ENCODE measurements around the gene ANKRD45. TPM values are rescaled to one million over a fixed set of nuclear protein-coding genes. Genes with fewer than 3 reads are reported as not detected.
A peak's percentile ranks its signal among the peaks of the same experiment; 100 is the strongest.

The ANKRD45 gene
- total RNA-seq (2016; rRNA removed; fragmentation: Illumina TruSeq; extraction: Trizol) (not detected in 2 replicates), polyA plus RNA-seq (2011; rRNA removed) (not detected in 2 replicates), polyA minus RNA-seq (2011; rRNA and poly(A)+ RNA removed; ENCODE audit: low replicate concordance) (not detected in 2 replicates), Bru-seq, nascent RNA (not detected), BruChase-seq, experiment 1, labeled RNA remaining after a 6-hour chase (percentile 35 among the genes with signal in this experiment), BruChase-seq, experiment 2, labeled RNA remaining after a 2-hour chase (not detected)
- not detected in 2 replicates for total RNA-seq (2016; cell fraction: cytosol; rRNA removed; fragmentation: Illumina TruSeq; extraction: Trizol; ENCODE audit: low read depth)
- not detected in 2 replicates for total RNA-seq (2016; cell fraction: insoluble cytoplasmic fraction; rRNA removed; fragmentation: Illumina TruSeq; extraction: Trizol)
- not detected in 2 replicates for total RNA-seq (2016; cell fraction: membrane; rRNA removed; fragmentation: Illumina TruSeq; extraction: Trizol)
- not detected in 2 replicates for total RNA-seq (2016; cell fraction: nucleus; rRNA removed; fragmentation: Illumina TruSeq; extraction: Trizol)
- polyA plus RNA-seq (2011; cell fraction: cytosol; rRNA removed), result not detected in 2 replicates
- not detected in 2 replicates for polyA plus RNA-seq (2011; cell fraction: nucleus; rRNA removed)
- polyA plus RNA-seq (2012), result not detected in 2 replicates
- polyA plus RNA-seq (2016; cell fraction: cytosol; fragmentation: Illumina TruSeq; extraction: Trizol; ENCODE audit: low read depth), result not detected in 2 replicates
- not detected in 2 replicates for polyA plus RNA-seq (2016; cell fraction: insoluble cytoplasmic fraction; fragmentation: Illumina TruSeq; extraction: Trizol; ENCODE audit: low read depth)
- polyA plus RNA-seq (2016; cell fraction: membrane; fragmentation: Illumina TruSeq; extraction: Trizol; ENCODE audit: low read depth), result not detected in 2 replicates
- not detected in 2 replicates for polyA plus RNA-seq (2016; cell fraction: nucleus; fragmentation: Illumina TruSeq; extraction: Trizol; ENCODE audit: insufficient read depth, low read depth)
- polyA minus RNA-seq (2011; cell fraction: cytosol; rRNA and poly(A)+ RNA removed), result not detected in 2 replicates
- not detected in 2 replicates for polyA minus RNA-seq (2011; cell fraction: nucleus; rRNA and poly(A)+ RNA removed)
- long read RNA-seq, experiment 1, result 0 reads
- long read RNA-seq, experiment 2, result 0 reads

GRCh38 chr1:173669491-173669941, at the start of gene ANKRD45:
Gene ANKRD45, minus strand, starts transcription at chr1:173669851. Its CDS starts 10,433 bp downstream, at chr1:173659418.
- Histone ChIP-seq H3K4me1 (ENCODE audit: insufficient read depth, low read length) (no peaks in the 10 kb centered on the region), H3K27ac (ENCODE audit: extremely low read length, insufficient read depth, low read length) (no peak within 1 kb of the TSS), H3K9me3 (ENCODE audit: low read length) (no peaks in the 10 kb centered on the region), H3K27me3 (ENCODE audit: control insufficient read depth in 1 of 2, insufficient read depth in 2 of 2, low read length in 2 of 2) (peaks cover 1 to 33% of the 10 kb centered on the region in 2 experiments; a peak in 3 of 5 replicates), H3K79me2 (ENCODE audit: insufficient read depth, low read length) (no peaks in the 10 kb centered on the region), H3K4me3 (replicated peaks in 1 of 3; ENCODE audit: insufficient read depth in 1 of 3, low read depth in 2 of 3, low read length in 3 of 3) (peak within 1 kb of the TSS; percentile 3 to 57 (median 30); a peak in 2 of 6 replicates), H3K36me3 (replicated peaks in 1 of 2; ENCODE audit: control insufficient read depth in 1 of 2, insufficient read depth in 2 of 2, low read length in 2 of 2) (no peaks in the 10 kb centered on the region), H3K9ac (ENCODE audit: insufficient read depth, low read depth, low read length) (no peak within 1 kb of the TSS), H2AFZ (ENCODE audit: low read length) (no peak within 1 kb of the TSS), H3K4me2 (ENCODE audit: low read depth, low read length) (peak within 1 kb of the TSS; percentile 61), H4K20me1 (ENCODE audit: insufficient read depth, low read length) (no peaks in the 10 kb centered on the region)
- CTCF ChIA-PET (ENCODE audit: low intra/inter-chr PET ratio, low total read pairs), result no interaction called here
- peak; percentile 68 for ATAC-seq
- no peak for DNase-seq (ENCODE audit: low spot score)
- in situ Hi-C loops (cut with HindIII; ENCODE audit: extremely low pct_ligation_motif_present, low pct_unique_long_range_greater_than_20kb), result no loop called here
- intact Hi-C loops (cut with micrococcal nuclease; ENCODE audit: unreplicated experiment), result no loop called here
- BruUV-seq (replicated peaks), result no TSS peak
- 9% methylated on average over 26 of the region's 33 CpGs for WGBS (ENCODE audit: low lambda C conversion rate)
- FAIRE-seq, result no peak
- POLR2A ChIA-PET, result no interaction called here
- TF ChIP-seq, protein P1, sequence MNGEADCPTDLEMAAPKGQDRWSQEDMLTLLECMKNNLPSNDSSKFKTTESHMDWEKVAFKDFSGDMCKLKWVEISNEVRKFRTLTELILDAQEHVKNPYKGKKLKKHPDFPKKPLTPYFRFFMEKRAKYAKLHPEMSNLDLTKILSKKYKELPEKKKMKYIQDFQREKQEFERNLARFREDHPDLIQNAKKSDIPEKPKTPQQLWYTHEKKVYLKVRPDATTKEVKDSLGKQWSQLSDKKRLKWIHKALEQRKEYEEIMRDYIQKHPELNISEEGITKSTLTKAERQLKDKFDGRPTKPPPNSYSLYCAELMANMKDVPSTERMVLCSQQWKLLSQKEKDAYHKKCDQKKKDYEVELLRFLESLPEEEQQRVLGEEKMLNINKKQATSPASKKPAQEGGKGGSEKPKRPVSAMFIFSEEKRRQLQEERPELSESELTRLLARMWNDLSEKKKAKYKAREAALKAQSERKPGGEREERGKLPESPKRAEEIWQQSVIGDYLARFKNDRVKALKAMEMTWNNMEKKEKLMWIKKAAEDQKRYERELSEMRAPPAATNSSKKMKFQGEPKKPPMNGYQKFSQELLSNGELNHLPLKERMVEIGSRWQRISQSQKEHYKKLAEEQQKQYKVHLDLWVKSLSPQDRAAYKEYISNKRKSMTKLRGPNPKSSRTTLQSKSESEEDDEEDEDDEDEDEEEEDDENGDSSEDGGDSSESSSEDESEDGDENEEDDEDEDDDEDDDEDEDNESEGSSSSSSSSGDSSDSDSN (CRISPR knock-in tag; IDR thresholded peaks at IDR 0.05), result no peak
- TF ChIP-seq PTBP1 (IDR thresholded peaks at IDR 0.05; ENCODE audit: low read depth, low read length, poor library complexity, severe bottlenecking) (no peak), ZNF367 (CRISPR knock-in tag; IDR thresholded peaks at IDR 0.05; ENCODE audit: borderline replicate concordance) (no peak), ARNT2 (CRISPR knock-in tag; IDR thresholded peaks at IDR 0.05; ENCODE audit: low read depth) (no peak), KLF16 (CRISPR knock-in tag; IDR thresholded peaks at IDR 0.05) (no peak), RFX1 (IDR thresholded peaks at IDR 0.05) (peak; percentile 49; the same call in 1 of the 2 replicates), ZMYM4 (CRISPR knock-in tag; IDR thresholded peaks at IDR 0.05) (no peak), ISX (CRISPR knock-in tag; conservative IDR thresholded peaks at IDR 0.05) (no peak), STAG1 (CRISPR knock-in tag; IDR thresholded peaks at IDR 0.05) (0 out of 2 replicates have a peak, but pooled peaks have one; percentile 6), POLR2G (IDR thresholded peaks at IDR 0.05; ENCODE audit: low read depth, low read length) (no peak), ADNP (CRISPR knock-in tag; IDR thresholded peaks at IDR 0.05) (no peak), ARID2 (CRISPR knock-in tag; IDR thresholded peaks at IDR 0.05; ENCODE audit: borderline replicate concordance) (no peak)
- TF ChIP-seq, protein P2, sequence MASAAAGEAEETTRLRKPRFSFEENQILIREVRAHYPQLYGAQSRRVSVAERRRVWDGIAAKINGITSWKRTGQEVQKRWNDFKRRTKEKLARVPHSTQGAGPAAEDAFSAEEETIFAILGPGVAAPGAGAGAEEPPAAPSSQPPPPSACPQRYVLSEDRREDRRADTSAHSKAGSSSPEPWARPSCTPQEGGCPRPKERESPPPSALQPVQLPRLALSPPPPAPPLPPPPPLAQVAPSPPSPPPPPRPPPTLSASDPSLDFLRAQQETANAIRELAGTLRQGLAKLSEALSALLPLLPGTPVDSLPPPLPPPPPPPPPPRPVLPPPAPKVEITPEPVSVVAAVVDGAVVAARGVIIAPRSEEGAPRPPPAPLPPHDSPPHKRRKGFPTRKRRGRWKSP (CRISPR knock-in tag; IDR thresholded peaks at IDR 0.05), result peak; percentile 97
- TF ChIP-seq, protein P3, sequence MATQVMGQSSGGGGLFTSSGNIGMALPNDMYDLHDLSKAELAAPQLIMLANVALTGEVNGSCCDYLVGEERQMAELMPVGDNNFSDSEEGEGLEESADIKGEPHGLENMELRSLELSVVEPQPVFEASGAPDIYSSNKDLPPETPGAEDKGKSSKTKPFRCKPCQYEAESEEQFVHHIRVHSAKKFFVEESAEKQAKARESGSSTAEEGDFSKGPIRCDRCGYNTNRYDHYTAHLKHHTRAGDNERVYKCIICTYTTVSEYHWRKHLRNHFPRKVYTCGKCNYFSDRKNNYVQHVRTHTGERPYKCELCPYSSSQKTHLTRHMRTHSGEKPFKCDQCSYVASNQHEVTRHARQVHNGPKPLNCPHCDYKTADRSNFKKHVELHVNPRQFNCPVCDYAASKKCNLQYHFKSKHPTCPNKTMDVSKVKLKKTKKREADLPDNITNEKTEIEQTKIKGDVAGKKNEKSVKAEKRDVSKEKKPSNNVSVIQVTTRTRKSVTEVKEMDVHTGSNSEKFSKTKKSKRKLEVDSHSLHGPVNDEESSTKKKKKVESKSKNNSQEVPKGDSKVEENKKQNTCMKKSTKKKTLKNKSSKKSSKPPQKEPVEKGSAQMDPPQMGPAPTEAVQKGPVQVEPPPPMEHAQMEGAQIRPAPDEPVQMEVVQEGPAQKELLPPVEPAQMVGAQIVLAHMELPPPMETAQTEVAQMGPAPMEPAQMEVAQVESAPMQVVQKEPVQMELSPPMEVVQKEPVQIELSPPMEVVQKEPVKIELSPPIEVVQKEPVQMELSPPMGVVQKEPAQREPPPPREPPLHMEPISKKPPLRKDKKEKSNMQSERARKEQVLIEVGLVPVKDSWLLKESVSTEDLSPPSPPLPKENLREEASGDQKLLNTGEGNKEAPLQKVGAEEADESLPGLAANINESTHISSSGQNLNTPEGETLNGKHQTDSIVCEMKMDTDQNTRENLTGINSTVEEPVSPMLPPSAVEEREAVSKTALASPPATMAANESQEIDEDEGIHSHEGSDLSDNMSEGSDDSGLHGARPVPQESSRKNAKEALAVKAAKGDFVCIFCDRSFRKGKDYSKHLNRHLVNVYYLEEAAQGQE (IDR thresholded peaks at IDR 0.05; ENCODE audit: borderline replicate concordance in 1 of 2, low read depth in 1 of 2, low read length in 2 of 2), result no peak
